Left lobe of liver (tissue), 2 donors: ENCODE data around the gene ARSJ. TPM values are rescaled to one million over a fixed set of nuclear protein-coding genes. Genes with fewer than 3 reads are reported as not detected.

Experiments used
- ATAC-seq: fragments of 200-7000 bp; cut with Tn5 transposase; one replicate; pipeline ENCODE4 v1.9.1; 2020; ENCODE audit warnings: mild to moderate bottlenecking, moderate library complexity
- DNase-seq: peaks from one replicate; pipeline ENCODE4 v3.0.0-alpha.2; 2020; ENCODE audit warnings: low spot score
- total RNA-seq: library from RNA; stranded (reverse); gene quantifications from one replicate; pipeline ENCODE4 v1.2.1, GENCODE V29; 2021
- donor health status: DM: no; HTN: no; CAD: no; lungs with moderate emphysema.
- donor health status: DM: no; HTN: yes; CAD: no.

ARSJ gene
- total RNA-seq, 1 donor from 2014 or later: 2.2 TPM

GRCh38 chr4:113990886-113991285 lies 11.4 kb upstream of the ARSJ start:
- ATAC-seq: no peak
- no peak for DNase-seq

- ATAC-seq: no peak
Measured at GRCh38 chr4:113987382-113987941, 8.0 kb upstream of the ARSJ start.

GRCh38 chr4:113982181-113982580 lies 2.7 kb upstream of the ARSJ start:
- DNase-seq (no peak), ATAC-seq (no peak)

More at GRCh38 chr4:113987382-113987941, 8.0 kb upstream of the ARSJ start:
- no peak for DNase-seq

- no peak for DNase-seq
- no peak for ATAC-seq
Measured at GRCh38 chr4:113981591-113981990, 2.1 kb upstream of the ARSJ start.

- ATAC-seq (peak; percentile 73), DNase-seq (no peak)
Measured at GRCh38 chr4:113979905-113980615, 613 bp upstream of the ARSJ start.

- no peak for DNase-seq
- peak; percentile 9 for ATAC-seq
Measured at GRCh38 chr4:113978561-113979147, 793 bp downstream of the ARSJ start.

- no peak for DNase-seq
Measured at GRCh38 chr4:113978105-113978504, 1.3 kb downstream of the ARSJ start.

GRCh38 chr4:113977526-113977855 lies 2.0 kb downstream of the ARSJ start:
- no peak for DNase-seq
- ATAC-seq: no peak

More at GRCh38 chr4:113978105-113978504, 1.3 kb downstream of the ARSJ start:
- ATAC-seq: no peak

GRCh38 chr4:113976741-113977525 lies 2.5 kb downstream of the ARSJ start:
- no peak for ATAC-seq
- DNase-seq: no peak

- DNase-seq (no peak), ATAC-seq (no peak)
Measured at GRCh38 chr4:113975578-113975977, 3.9 kb downstream of the ARSJ start.

- DNase-seq (no peak), ATAC-seq (no peak)
Measured at GRCh38 chr4:113974467-113974866, 5.0 kb downstream of the ARSJ start.

GRCh38 chr4:113973345-113973744 lies 6.1 kb downstream of the ARSJ start:
- DNase-seq: no peak

GRCh38 chr4:113972781-113973180 lies 6.7 kb downstream of the ARSJ start:
- DNase-seq: no peak
- no peak for ATAC-seq

More at GRCh38 chr4:113973345-113973744, 6.1 kb downstream of the ARSJ start:
- ATAC-seq: no peak

GRCh38 chr4:113971706-113972360 lies 7.6 kb downstream of the ARSJ start:
- no peak for DNase-seq
- ATAC-seq: no peak

- no peak for DNase-seq
- no peak for ATAC-seq
Measured at GRCh38 chr4:113969709-113970334, 9.6 kb downstream of the ARSJ start.

- ATAC-seq (no peak), DNase-seq (no peak)
Measured at GRCh38 chr4:113968473-113968872, 11.0 kb downstream of the ARSJ start.

- DNase-seq (no peak), ATAC-seq (no peak)
Measured at GRCh38 chr4:113967687-113968086, 11.8 kb downstream of the ARSJ start.

- DNase-seq (no peak), ATAC-seq (no peak)
Measured at GRCh38 chr4:113962719-113963265, 16.7 kb downstream of the ARSJ start.

GRCh38 chr4:113962016-113962347 lies 17.5 kb downstream of the ARSJ start:
- ATAC-seq (peak; percentile 86), DNase-seq (no peak)

- ATAC-seq (peak; percentile 17), DNase-seq (no peak)
Measured at GRCh38 chr4:113960684-113961321, 18.6 kb downstream of the ARSJ start.
